HEK293 (cell line): ENCODE data around the gene CLCN3.
"Not testable (repeated sequence)": the region's sequence is repeated elsewhere in the genome, so short reads cannot be mapped to it uniquely, and the experiment has no call there.

Experiments
- CTCF ChIA-PET: fragments of 350-600 bp; formaldehyde crosslinking; extraction: SDS; loops from one replicate; lab custom pipeline; 2021; ENCODE audit warnings: antibody characterized with exemption; lab: Yijun Ruan, JAX
- POLR2A ChIA-PET: fragments of 300-600 bp; formaldehyde crosslinking; extraction: SDS; loops from one replicate; lab custom pipeline; 2020; ENCODE audit warnings: antibody characterized with exemption, inconsistent platforms; lab: Yijun Ruan, JAX
- H3K27ac ChIP-seq: fragments of 200-500 bp; sonication (Bioruptor generic); 2 replicates; pipeline ENCODE4 v1.5.1; 2014; ENCODE audit warnings: low read depth, low read length, control low read depth, inconsistent platforms; ENCODE audit errors: extremely low read depth
- H3K36me3 ChIP-seq, 2 experiments: fragments of 200-500 bp in 1 of 2; sonication (Bioruptor generic) in 1 of 2; 1 replicate in 1 of 2; 2 replicates in 1 of 2; pipeline ENCODE4 v1.5.1; 2014 to 2017; ENCODE audit warnings: inconsistent platforms in 2 of 2, low read length in 2 of 2; ENCODE audit not compliant: control insufficient read depth in 2 of 2, insufficient read depth in 1 of 2
- H3K4me1 ChIP-seq: fragments of 200-500 bp; sonication (Bioruptor generic); 2 replicates; pipeline ENCODE4 v1.5.1; 2014; ENCODE audit warnings: mild to moderate bottlenecking, low read length, inconsistent platforms; ENCODE audit not compliant: control insufficient read depth, insufficient read depth
- H3K4me3 ChIP-seq: 2 replicates; pipeline ENCODE4 v1.5.1; 2011; ENCODE audit warnings: low read depth, mild to moderate bottlenecking, control low read depth, low read length, moderate library complexity
- H3K9me3 ChIP-seq: fragments of 200-500 bp; sonication (Bioruptor generic); 2 replicates; pipeline ENCODE4 v1.5.1; 2014; ENCODE audit warnings: low read depth, low read length, inconsistent platforms; ENCODE audit not compliant: control insufficient read depth, insufficient read depth
- REST ChIP-seq: fragments of 450-650 bp; formaldehyde crosslinking; IDR thresholded peaks from 2 replicates; pipeline ENCODE4 v1.5.1; 2016; ENCODE audit warnings: missing biosample characterization, missing genetic modification characterization
- ZBTB11 ChIP-seq: fragments of 450-650 bp; formaldehyde crosslinking; conservative IDR thresholded peaks from 2 replicates; pipeline ENCODE4 v1.5.1; 2016; ENCODE audit warnings: low read depth, missing biosample characterization, missing genetic modification characterization
- ZBTB8A ChIP-seq: fragments of 450-650 bp; formaldehyde crosslinking; IDR thresholded peaks from 2 replicates; pipeline ENCODE4 v1.5.1; 2016; ENCODE audit warnings: missing biosample characterization, missing genetic modification characterization
- ZNF266 ChIP-seq: fragments of 450-650 bp; formaldehyde crosslinking; IDR thresholded peaks from 2 replicates; pipeline ENCODE4 v1.5.1; 2016; ENCODE audit warnings: missing biosample characterization, missing genetic modification characterization, low read depth
- ZNF394 ChIP-seq: fragments of 450-650 bp; formaldehyde crosslinking; IDR thresholded peaks from 2 replicates; pipeline ENCODE4 v1.5.1; 2016; ENCODE audit warnings: missing biosample characterization, missing genetic modification characterization, mild to moderate bottlenecking, moderate library complexity, borderline replicate concordance
- ZNF426 ChIP-seq: fragments of 450-650 bp; formaldehyde crosslinking; IDR thresholded peaks from 2 replicates; pipeline ENCODE4 v1.5.1; 2017; ENCODE audit warnings: missing biosample characterization, missing genetic modification characterization, mild to moderate bottlenecking, inconsistent platforms, moderate library complexity
- ZNF510 ChIP-seq: fragments of 450-650 bp; formaldehyde crosslinking; IDR thresholded peaks from 2 replicates; pipeline ENCODE4 v1.5.1; 2018; ENCODE audit warnings: mild to moderate bottlenecking, missing genetic modification characterization, missing biosample characterization; ENCODE audit not compliant: insufficient replicate concordance
- ZNF518A ChIP-seq: fragments of 450-650 bp; formaldehyde crosslinking; conservative IDR thresholded peaks from 2 replicates; pipeline ENCODE4 v1.5.1; 2016; ENCODE audit warnings: low read depth, missing biosample characterization, missing genetic modification characterization
- ZNF555 ChIP-seq: fragments of 450-650 bp; formaldehyde crosslinking; conservative IDR thresholded peaks from 2 replicates; pipeline ENCODE4 v1.5.1; 2017; ENCODE audit warnings: missing biosample characterization, mild to moderate bottlenecking, missing genetic modification characterization, inconsistent platforms
- ZNF560 ChIP-seq: fragments of 450-650 bp; formaldehyde crosslinking; IDR thresholded peaks from 2 replicates; pipeline ENCODE4 v1.5.1; 2017; ENCODE audit warnings: missing biosample characterization, missing genetic modification characterization, borderline replicate concordance
- ZNF623 ChIP-seq: fragments of 450-650 bp; formaldehyde crosslinking; IDR thresholded peaks from 2 replicates; pipeline ENCODE4 v1.5.1; 2016; ENCODE audit warnings: missing biosample characterization, missing genetic modification characterization
- ZNF629 ChIP-seq: fragments of 450-650 bp; formaldehyde crosslinking; IDR thresholded peaks from 2 replicates; pipeline ENCODE4 v1.5.1; 2017; ENCODE audit warnings: missing biosample characterization, missing genetic modification characterization
- ZNF654 ChIP-seq: fragments of 450-650 bp; formaldehyde crosslinking; IDR thresholded peaks from 2 replicates; pipeline ENCODE4 v1.5.1; 2016; ENCODE audit warnings: low read depth, missing biosample characterization, missing genetic modification characterization

The CLCN3 gene

GRCh38 chr4:169571012-169571411 lies 49.4 kb upstream of the CLCN3 start:
- H3K27ac ChIP-seq, H3K4me3 ChIP-seq, H3K9me3 ChIP-seq, H3K4me1 ChIP-seq, CTCF ChIA-PET, POLR2A ChIA-PET: not testable (repeated sequence)
- peaks cover 0 to 25% of the 10 kb centered on the region in 2 experiments; a peak in 2 of 3 replicates for H3K36me3 ChIP-seq
- TF ChIP-seq ZNF560 (tag by site-specific recombination) (0 out of 2 replicates have a peak, but pooled peaks have one; percentile 10), ZBTB8A (tag by site-specific recombination) (peak; percentile 57; the same call in 1 of the 2 replicates), ZNF629 (tag by site-specific recombination) (peak; percentile 22; the same call in 1 of the 2 replicates), ZNF510 (tag by site-specific recombination) (peak; percentile 53), ZNF518A (tag by site-specific recombination) (peak; percentile 78), ZNF394 (tag by site-specific recombination) (peak; percentile 90), ZNF654 (tag by site-specific recombination) (peak; percentile 38), ZBTB11 (tag by site-specific recombination) (peak; percentile 77), ZNF266 (tag by site-specific recombination) (0 out of 2 replicates have a peak, but pooled peaks have one; percentile 11), ZNF555 (tag by site-specific recombination) (peak; percentile 74), ZNF426 (peak; percentile 79), ZNF623 (tag by site-specific recombination) (peak; percentile 55), REST (tag by site-specific recombination) (peak; percentile 61; the same call in 1 of the 2 replicates)
